Hepatocyte (in vitro differentiated cells): Measurements from ENCODE around the gene CCDC187.

ENCODE experiments used
- EZH2 ChIP-seq: fragments of 200-600 bp; sonication (generic); IDR thresholded peaks from 2 replicates; pipeline ENCODE4 v1.6.1; 2016; ENCODE audit warnings: antibody characterized with exemption, mild to moderate bottlenecking, borderline replicate concordance
- EZH2phosphoT487 ChIP-seq: fragments of 200-600 bp; sonication (generic); IDR thresholded peaks from one replicate; pipeline ENCODE4 v1.6.1; 2018; ENCODE audit warnings: antibody characterized with exemption, mild to moderate bottlenecking, low read depth, moderate library complexity; ENCODE audit not compliant: unreplicated experiment, severe bottlenecking
- TF ChIP-seq, protein P1 (sequence below): fragments of 200-600 bp; sonication (generic); IDR thresholded peaks from 2 replicates; pipeline ENCODE4 v1.5.1; 2016; ENCODE audit warnings: antibody characterized with exemption, mild to moderate bottlenecking; ENCODE audit not compliant: poor library complexity

GRCh38 chr9:136239983-136240330 is 63.9 kb downstream of the CCDC187 start:
- TF ChIP-seq, protein P1, sequence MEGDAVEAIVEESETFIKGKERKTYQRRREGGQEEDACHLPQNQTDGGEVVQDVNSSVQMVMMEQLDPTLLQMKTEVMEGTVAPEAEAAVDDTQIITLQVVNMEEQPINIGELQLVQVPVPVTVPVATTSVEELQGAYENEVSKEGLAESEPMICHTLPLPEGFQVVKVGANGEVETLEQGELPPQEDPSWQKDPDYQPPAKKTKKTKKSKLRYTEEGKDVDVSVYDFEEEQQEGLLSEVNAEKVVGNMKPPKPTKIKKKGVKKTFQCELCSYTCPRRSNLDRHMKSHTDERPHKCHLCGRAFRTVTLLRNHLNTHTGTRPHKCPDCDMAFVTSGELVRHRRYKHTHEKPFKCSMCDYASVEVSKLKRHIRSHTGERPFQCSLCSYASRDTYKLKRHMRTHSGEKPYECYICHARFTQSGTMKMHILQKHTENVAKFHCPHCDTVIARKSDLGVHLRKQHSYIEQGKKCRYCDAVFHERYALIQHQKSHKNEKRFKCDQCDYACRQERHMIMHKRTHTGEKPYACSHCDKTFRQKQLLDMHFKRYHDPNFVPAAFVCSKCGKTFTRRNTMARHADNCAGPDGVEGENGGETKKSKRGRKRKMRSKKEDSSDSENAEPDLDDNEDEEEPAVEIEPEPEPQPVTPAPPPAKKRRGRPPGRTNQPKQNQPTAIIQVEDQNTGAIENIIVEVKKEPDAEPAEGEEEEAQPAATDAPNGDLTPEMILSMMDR: no peak
- TF ChIP-seq EZH2 (no peak), EZH2phosphoT487 (no peak)
